Mammary epithelial cell (primary cell): ENCODE measurements around the gene LNPK.

ENCODE experiments used
- CTCF ChIP-seq, 2 donors: IDR thresholded peaks in 1 of 2; conservative IDR thresholded peaks in 1 of 2; 2 replicates each; pipeline ENCODE4 v1.5.1; 2011 to 2012; ENCODE audit warnings: inconsistent platforms in 2 of 2, low read length in 2 of 2, mild to moderate bottlenecking in 2 of 2, control low read depth in 1 of 2, low read depth in 1 of 2; ENCODE audit not compliant: insufficient read depth in 1 of 2; ENCODE audit errors: extremely low read depth in 1 of 2
- EZH2 ChIP-seq: IDR thresholded peaks from 2 replicates; pipeline ENCODE4 v1.6.1; 2012; ENCODE audit warnings: low read length, inconsistent platforms, borderline replicate concordance

GRCh38 chr2:176022048-176022447 lies 20.0 kb upstream of the LNPK start:
- TF ChIP-seq CTCF (conservative IDR thresholded peaks at IDR 0.05 in 1 of 2, IDR thresholded peaks at IDR 0.05 in 1 of 2; ENCODE audit: extremely low read depth in 1 of 2, insufficient read depth in 1 of 2, low read depth in 1 of 2, low read length in 2 of 2): no peak
- TF ChIP-seq EZH2: no peak
